Activated naive CD8-positive, alpha-beta T cell treated with anti-CD3 and anti-CD28 coated beads for 36 hours (primary cell): ENCODE data around the gene ADAMTSL1. TPM values are rescaled to one million over a fixed set of nuclear protein-coding genes. Genes with fewer than 3 reads are reported as not detected.

Experiments
- DNase-seq: peaks from one replicate; pipeline ENCODE4 v3.0.0; 2021
- H3K27ac Mint-ChIP-seq: one replicate; pipeline ENCODE4 v1.8.0; 2022; ENCODE audit warnings: mild to moderate bottlenecking, moderate library complexity, mixed read lengths
- H3K27me3 Mint-ChIP-seq: one replicate; pipeline ENCODE4 v1.8.0; 2022; ENCODE audit warnings: mild to moderate bottlenecking, mixed read lengths
- H3K36me3 Mint-ChIP-seq: one replicate; pipeline ENCODE4 v1.8.0; 2021; ENCODE audit warnings: mild to moderate bottlenecking, mixed read lengths
- H3K4me1 Mint-ChIP-seq: one replicate; pipeline ENCODE4 v1.8.0; 2021; ENCODE audit warnings: mixed read lengths
- H3K4me3 Mint-ChIP-seq: one replicate; pipeline ENCODE4 v1.8.0; 2022; ENCODE audit warnings: mild to moderate bottlenecking, moderate library complexity, mixed read lengths
- H3K9me3 Mint-ChIP-seq: one replicate; pipeline ENCODE4 v1.8.0; 2022; ENCODE audit warnings: mixed read lengths
- total RNA-seq, 2 experiments: library from RNA; stranded (reverse); gene quantifications; one replicate each; pipeline ENCODE4 v1.2.3, GENCODE V29; 2021

ADAMTSL1 gene
- total RNA-seq, 2 experiments from 2014 or later, result not detected

GRCh38 chr9:18545636-18546360, 71.8 kb downstream of the ADAMTSL1 start:
- no peak for DNase-seq
- Mint-ChIP-seq H3K27me3 (no peaks in the 10 kb centered on the region), H3K4me1 (no peaks in the 10 kb centered on the region), H3K4me3 (no peak overlapping the region), H3K27ac (no peak overlapping the region), H3K36me3 (no peaks in the 10 kb centered on the region), H3K9me3 (no peaks in the 10 kb centered on the region)

- no peaks in the 10 kb centered on the region for H3K4me1 Mint-ChIP-seq
- no peak for DNase-seq
- H3K27me3 Mint-ChIP-seq, result no peaks in the 10 kb centered on the region
- no peaks in the 10 kb centered on the region for H3K9me3 Mint-ChIP-seq
- H3K4me3 Mint-ChIP-seq, result no peak overlapping the region
- no peak overlapping the region for H3K27ac Mint-ChIP-seq
- no peaks in the 10 kb centered on the region for H3K36me3 Mint-ChIP-seq
These were observed 74.5 kb downstream of the ADAMTSL1 start for GRCh38 chr9:18548456-18548855.

- Mint-ChIP-seq H3K27ac (no peak overlapping the region), H3K4me3 (no peak overlapping the region), H3K27me3 (no peaks in the 10 kb centered on the region), H3K36me3 (no peaks in the 10 kb centered on the region), H3K9me3 (peaks cover 2% of the 10 kb centered on the region), H3K4me1 (no peaks in the 10 kb centered on the region)
- DNase-seq, result no peak
These were observed 75.8 kb downstream of the ADAMTSL1 start for GRCh38 chr9:18549772-18550171.

GRCh38 chr9:18550286-18550685, 76.3 kb downstream of the ADAMTSL1 start:
- no peak overlapping the region for H3K27ac Mint-ChIP-seq
- peaks cover 3% of the 10 kb centered on the region for H3K9me3 Mint-ChIP-seq
- no peaks in the 10 kb centered on the region for H3K4me1 Mint-ChIP-seq
- H3K4me3 Mint-ChIP-seq, result no peak overlapping the region
- no peaks in the 10 kb centered on the region for H3K36me3 Mint-ChIP-seq
- DNase-seq, result no peak
- no peaks in the 10 kb centered on the region for H3K27me3 Mint-ChIP-seq

GRCh38 chr9:18554244-18554643, 80.3 kb downstream of the ADAMTSL1 start:
- Mint-ChIP-seq H3K36me3 (no peaks in the 10 kb centered on the region), H3K27ac (no peak overlapping the region), H3K4me1 (no peaks in the 10 kb centered on the region), H3K4me3 (no peak overlapping the region), H3K27me3 (no peaks in the 10 kb centered on the region), H3K9me3 (peaks cover 11% of the 10 kb centered on the region)
- no peak for DNase-seq

DNA sequence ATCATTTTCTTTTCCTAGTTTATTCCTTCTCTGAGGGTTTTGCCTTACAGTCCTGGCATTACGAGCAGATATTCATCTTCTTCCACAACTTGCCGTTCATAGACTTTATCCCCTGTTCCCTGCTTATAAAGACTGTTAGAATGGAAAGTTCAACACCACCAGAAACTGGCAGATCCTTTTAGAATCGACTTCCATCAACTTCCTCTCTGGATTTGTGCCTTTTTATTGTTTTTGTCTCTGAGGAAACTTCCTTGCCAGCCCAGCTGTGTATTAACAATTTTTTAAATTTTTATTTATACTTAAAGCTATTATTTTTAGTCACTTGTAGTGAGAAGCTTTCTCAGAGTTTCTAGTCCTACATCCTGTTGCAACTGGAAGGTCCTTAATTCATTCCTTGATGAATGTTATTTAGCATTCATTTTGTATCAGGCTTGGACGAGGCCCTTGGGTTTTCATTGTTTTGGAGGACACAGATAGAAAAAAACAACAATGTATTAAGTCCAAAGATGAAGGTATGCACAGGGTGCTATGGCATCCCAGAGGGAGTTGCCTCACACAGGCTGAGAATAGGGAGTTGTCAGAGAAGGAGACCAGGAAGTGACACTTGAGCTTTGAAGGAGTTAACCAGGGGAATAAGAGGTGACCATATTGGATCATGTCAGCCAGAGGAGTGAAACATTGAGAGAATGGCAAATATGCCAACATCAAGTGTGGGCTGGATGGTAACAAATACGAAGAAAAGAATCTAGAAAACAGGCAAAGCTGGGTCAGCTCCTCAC, 81.3 kb downstream of the ADAMTSL1 start:
- no peak for DNase-seq
- H3K36me3 Mint-ChIP-seq, result no peaks in the 10 kb centered on the region
- H3K4me1 Mint-ChIP-seq, result no peaks in the 10 kb centered on the region
- no peak overlapping the region for H3K4me3 Mint-ChIP-seq
- peaks cover 14% of the 10 kb centered on the region for H3K9me3 Mint-ChIP-seq
- no peaks in the 10 kb centered on the region for H3K27me3 Mint-ChIP-seq
- H3K27ac Mint-ChIP-seq, result no peak overlapping the region

GRCh38 chr9:18564018-18564880, 90.3 kb downstream of the ADAMTSL1 start:
- Mint-ChIP-seq H3K27ac (no peak overlapping the region), H3K4me1 (no peaks in the 10 kb centered on the region), H3K36me3 (no peaks in the 10 kb centered on the region), H3K27me3 (no peaks in the 10 kb centered on the region), H3K9me3 (peaks cover 15% of the 10 kb centered on the region), H3K4me3 (no peak overlapping the region)
- no peak for DNase-seq

GRCh38 chr9:18566121-18566520, 92.2 kb downstream of the ADAMTSL1 start:
- no peak overlapping the region for H3K27ac Mint-ChIP-seq
- peaks cover 6% of the 10 kb centered on the region for H3K9me3 Mint-ChIP-seq
- H3K4me3 Mint-ChIP-seq, result no peak overlapping the region
- H3K4me1 Mint-ChIP-seq, result no peaks in the 10 kb centered on the region
- DNase-seq, result no peak
- no peaks in the 10 kb centered on the region for H3K36me3 Mint-ChIP-seq
- no peaks in the 10 kb centered on the region for H3K27me3 Mint-ChIP-seq

GRCh38 chr9:18568973-18569372, 95.0 kb downstream of the ADAMTSL1 start:
- Mint-ChIP-seq H3K4me1 (no peaks in the 10 kb centered on the region), H3K27me3 (no peaks in the 10 kb centered on the region), H3K27ac (no peak overlapping the region), H3K9me3 (no peaks in the 10 kb centered on the region), H3K36me3 (no peaks in the 10 kb centered on the region), H3K4me3 (no peak overlapping the region)
- no peak for DNase-seq

DNA sequence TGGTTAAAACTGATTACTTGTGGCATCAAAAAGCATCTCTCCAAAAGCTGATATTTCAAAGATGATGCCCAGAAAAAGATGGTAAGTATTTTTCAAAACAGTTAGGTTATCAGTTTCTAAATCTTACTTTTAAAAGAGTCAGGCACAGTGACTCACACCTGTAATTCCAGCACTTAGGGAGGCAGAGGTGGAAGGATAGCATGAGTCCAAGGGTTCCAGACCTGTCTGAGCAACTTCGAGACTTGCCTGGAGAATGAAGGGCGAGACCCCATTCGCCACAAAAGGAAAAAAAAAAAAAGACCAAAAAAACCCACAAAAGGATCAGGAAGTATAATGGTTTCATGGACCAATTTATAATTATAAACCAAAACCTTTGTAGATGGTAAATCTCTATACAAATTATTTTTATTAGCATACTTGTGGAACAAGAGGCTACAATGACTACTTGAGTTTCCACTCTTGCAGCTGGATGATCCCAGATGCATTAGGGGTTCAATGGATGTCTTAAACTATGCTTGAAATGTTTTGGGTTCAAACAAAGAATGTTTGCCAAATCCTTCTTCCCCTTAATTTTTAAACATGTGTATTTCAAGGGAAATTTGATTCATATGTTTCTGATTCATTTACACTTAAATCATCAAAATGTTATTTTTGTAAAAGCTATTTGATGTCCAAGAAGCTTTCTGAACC, 96.1 kb downstream of the ADAMTSL1 start:
- H3K4me1 Mint-ChIP-seq, result no peaks in the 10 kb centered on the region
- no peak for DNase-seq
- H3K9me3 Mint-ChIP-seq, result no peaks in the 10 kb centered on the region
- H3K27ac Mint-ChIP-seq, result no peak overlapping the region
- H3K27me3 Mint-ChIP-seq, result no peaks in the 10 kb centered on the region
- H3K4me3 Mint-ChIP-seq, result no peak overlapping the region
- no peaks in the 10 kb centered on the region for H3K36me3 Mint-ChIP-seq

- Mint-ChIP-seq H3K9me3 (no peaks in the 10 kb centered on the region), H3K27me3 (no peaks in the 10 kb centered on the region), H3K36me3 (no peaks in the 10 kb centered on the region)
These were observed 99.1 kb downstream of the ADAMTSL1 start for GRCh38 chr9:18573021-18573556.

DNA sequence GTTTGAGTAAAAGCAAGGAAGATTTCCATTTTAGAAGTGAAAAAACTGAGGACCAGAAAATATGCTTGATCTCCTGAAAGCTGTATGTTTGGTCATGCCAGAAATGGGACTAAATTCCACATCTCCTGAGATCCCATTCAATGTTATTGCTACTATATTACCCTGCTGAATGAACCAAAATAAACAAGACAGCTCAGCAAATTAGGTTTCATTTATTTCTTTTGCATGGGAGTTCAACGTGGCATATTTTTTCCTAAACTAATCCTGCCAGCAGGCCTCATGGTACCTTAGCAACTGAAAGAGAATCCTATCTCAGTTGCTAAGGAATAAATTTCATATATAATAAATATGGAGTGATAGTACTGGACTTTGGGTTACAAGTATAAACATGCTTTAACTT, 101.7 kb downstream of the ADAMTSL1 start:
- no peaks in the 10 kb centered on the region for H3K27me3 Mint-ChIP-seq
- H3K36me3 Mint-ChIP-seq, result no peaks in the 10 kb centered on the region
- no peak overlapping the region for H3K4me3 Mint-ChIP-seq
- no peaks in the 10 kb centered on the region for H3K4me1 Mint-ChIP-seq
- no peak overlapping the region for H3K27ac Mint-ChIP-seq
- H3K9me3 Mint-ChIP-seq, result no peaks in the 10 kb centered on the region
- no peak for DNase-seq

More at GRCh38 chr9:18573021-18573556, 99.1 kb downstream of the ADAMTSL1 start:
- Mint-ChIP-seq H3K4me3 (no peak overlapping the region), H3K27ac (no peak overlapping the region), H3K4me1 (no peaks in the 10 kb centered on the region)
- no peak for DNase-seq

DNA sequence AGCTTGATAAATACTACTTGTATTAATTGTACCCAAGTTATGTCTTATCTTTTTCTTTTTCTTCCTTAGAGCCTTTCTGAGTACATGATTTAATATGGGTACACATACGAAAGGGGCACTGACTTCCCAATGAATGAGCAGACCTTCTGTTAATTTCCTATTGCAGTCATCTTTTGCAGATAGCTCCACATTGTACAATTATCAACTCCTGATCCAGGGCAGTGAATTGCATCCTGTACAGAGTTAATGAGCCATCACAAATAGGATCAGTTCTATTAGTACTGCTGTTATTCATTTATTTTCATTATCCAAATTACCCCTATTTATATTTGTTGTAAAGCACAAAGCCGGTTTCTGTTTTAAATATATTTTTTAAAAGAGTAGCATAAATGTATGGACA, 105.6 kb downstream of the ADAMTSL1 start:
- H3K27me3 Mint-ChIP-seq, result no peaks in the 10 kb centered on the region
- no peaks in the 10 kb centered on the region for H3K4me1 Mint-ChIP-seq
- DNase-seq, result no peak
- H3K9me3 Mint-ChIP-seq, result no peaks in the 10 kb centered on the region
- H3K4me3 Mint-ChIP-seq, result no peak overlapping the region
- H3K27ac Mint-ChIP-seq, result no peak overlapping the region
- H3K36me3 Mint-ChIP-seq, result no peaks in the 10 kb centered on the region

- no peaks in the 10 kb centered on the region for H3K36me3 Mint-ChIP-seq
- no peaks in the 10 kb centered on the region for H3K4me1 Mint-ChIP-seq
- no peak overlapping the region for H3K4me3 Mint-ChIP-seq
- no peak overlapping the region for H3K27ac Mint-ChIP-seq
- H3K9me3 Mint-ChIP-seq, result no peaks in the 10 kb centered on the region
- no peaks in the 10 kb centered on the region for H3K27me3 Mint-ChIP-seq
- DNase-seq, result no peak
These were observed 106.2 kb downstream of the ADAMTSL1 start for GRCh38 chr9:18580151-18580550.
